ENCODE data around the gene ADGRL1. TPM values are rescaled to one million over a fixed set of nuclear protein-coding genes. Genes with fewer than 3 reads are reported as not detected.
"Not testable (repeated sequence)": the region's sequence is repeated elsewhere in the genome, so short reads cannot be mapped to it uniquely, and the experiment has no call there.

ADGRL1 gene
- polyA plus RNA-seq, 3 donors = 41.5 to 51.7 (median 45.3) TPM

DNA sequence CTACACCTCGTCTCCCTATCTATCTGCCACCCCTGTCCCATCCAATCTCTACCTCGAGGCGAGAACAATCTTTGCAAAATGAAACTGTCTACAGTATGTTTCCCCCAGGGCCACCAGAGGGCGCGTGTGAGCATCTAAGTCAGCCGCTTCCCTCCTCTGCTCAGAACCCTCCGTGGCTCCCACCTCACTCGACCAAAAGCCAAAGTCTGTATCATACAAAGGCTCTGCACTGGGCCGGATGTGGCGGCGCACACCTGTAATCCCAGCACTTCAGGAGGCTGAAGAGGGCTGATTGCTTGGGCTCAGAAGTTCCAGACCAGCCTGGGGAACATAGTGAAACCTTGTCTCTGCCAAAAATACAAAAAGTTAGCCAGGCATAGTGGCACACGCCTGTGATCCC lies 9.9 kb downstream of the ADGRL1 start:
- DNase-seq = not testable (repeated sequence)

DNA sequence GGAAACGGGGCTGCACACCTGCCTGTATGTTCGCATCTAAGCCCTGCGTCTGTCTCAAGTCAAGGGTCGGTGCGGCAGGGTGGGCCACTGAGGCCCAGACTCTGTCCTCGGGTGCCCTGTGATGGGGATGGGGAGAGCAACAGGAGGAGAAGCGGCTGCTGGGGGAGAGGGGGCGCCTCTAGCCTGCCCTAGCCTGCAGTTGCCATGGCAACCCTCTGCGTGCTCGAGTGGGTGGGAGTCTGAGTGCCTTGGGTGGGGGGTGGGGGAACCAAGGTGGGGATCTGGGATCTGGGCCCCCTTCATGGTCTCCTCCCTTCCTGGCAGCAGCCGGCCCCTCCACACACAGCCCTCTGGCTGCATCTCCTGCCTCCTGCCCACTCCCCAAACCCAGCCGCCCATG lies 10.8 kb downstream of the ADGRL1 start:
- not testable (repeated sequence) for DNase-seq

DNA sequence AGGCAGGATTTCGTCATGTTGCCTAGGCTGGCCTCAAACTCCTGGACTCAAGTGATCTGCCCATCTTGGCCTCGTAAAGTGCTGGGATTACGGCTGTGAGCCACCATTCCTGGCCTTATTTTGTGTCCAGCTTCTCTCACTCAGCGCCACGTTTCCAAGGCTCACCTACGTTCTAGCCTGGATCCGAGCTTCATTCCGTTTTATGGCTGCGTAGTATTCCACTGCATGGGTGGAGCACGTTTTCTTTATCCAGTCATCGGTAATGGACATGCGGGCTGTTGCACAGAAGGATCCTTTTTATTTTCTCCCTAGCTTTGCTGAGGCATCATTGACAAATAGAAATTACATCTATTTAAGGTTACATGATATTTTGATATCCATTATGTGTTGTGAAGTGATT lies 16.6 kb downstream of the ADGRL1 start:
- no peak for DNase-seq

DNA sequence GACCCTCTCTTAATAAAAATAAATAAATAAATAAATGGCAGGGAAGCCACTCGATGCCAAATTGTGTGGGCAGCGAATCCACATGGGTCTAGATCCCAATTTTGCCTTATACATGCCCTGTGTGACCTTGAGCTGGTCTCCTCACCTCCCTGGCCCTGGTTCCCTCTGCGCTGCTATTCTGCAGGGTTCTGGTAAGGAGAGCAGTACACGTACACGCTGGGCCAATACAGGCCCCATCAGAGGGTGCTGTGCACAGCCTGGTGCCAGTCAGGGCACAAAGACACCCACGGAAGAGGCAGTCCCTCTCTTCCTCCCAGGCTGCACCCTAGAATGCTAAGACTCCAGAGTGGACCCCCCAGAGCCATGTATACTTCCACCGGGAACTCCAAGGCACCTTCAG lies 17.9 kb downstream of the ADGRL1 start:
- DNase-seq = not testable (repeated sequence)

DNA sequence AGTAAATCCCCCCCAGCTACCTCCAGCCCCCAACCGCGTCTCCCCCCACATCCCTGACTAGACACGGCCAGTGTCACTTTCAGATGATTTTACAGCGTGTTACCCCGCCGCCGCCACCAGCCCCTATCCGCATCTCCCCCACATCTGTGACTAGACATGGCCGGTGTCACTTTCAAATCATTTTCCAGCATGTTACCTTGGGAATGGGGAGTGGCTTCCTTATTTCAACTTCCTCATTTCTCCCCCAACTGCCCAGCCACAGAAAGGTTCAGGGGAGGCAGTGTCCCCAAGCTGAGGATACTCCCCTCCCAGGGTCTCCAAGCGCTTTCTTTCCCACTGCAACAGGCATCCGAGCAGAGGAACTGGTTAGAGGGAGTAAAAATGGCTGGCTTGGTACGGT lies 18.4 kb downstream of the ADGRL1 start:
- DNase-seq = no peak

DNA sequence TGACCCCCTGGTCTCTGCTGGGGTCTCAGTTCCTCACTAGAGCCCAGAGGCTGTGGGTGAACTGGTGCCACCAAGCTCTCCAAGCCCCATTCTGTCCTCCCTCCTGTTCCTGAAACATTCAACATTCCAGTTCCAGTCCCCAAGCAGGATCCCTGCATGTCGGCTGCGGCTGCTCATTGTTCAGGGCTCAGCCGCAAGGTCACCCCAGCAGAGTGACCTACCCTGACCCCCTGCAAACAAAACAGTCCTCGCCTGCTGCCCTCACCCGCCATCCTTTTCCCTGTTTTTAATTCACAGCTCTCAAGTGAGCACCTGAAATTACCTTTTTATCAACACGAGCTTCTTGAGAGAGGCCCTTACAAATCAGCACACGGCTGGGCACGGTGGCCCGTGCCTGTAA lies 19.3 kb downstream of the ADGRL1 start:
- DNase-seq = not testable (repeated sequence)

DNA sequence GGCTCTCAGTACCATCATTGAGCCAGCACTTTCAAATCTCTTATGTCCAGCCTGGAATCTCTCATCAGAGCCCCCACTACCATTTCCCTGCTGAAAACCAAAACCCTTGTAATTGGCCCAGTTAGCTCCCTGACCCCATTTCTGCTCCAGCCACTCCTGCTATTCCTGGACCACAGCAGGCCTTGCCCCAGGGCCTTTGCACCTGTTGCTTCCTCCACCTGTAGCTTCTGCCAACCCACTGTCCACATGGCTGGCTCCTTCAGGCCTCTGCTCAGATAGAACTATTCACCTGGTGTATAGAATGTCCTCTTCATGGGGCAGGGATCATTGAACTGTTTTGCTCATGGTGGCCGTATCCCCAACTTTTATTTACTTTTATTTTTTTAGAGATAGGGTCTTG lies 20.3 kb downstream of the ADGRL1 start:
- DNase-seq = not testable (repeated sequence)

DNA sequence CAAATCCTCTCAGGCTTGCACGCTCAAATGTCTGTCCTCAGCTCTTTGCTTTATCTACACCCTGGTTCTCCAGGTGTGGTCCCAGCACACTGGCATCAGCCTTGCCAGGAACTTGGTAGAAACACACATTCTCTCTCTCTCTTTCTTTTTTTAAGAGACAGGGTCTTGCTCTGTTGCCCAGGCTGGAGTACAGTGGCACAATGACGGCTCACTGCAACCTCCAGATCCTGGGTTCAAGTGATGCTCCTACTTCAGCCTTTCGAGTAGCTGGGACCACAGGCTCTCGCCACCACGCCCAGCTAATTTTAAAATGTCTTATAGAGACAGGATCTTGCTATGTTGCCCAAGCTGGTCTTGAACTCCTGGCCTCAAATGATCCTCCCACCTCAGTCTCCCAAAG lies 20.8 kb downstream of the ADGRL1 start:
- no peak for DNase-seq

DNA sequence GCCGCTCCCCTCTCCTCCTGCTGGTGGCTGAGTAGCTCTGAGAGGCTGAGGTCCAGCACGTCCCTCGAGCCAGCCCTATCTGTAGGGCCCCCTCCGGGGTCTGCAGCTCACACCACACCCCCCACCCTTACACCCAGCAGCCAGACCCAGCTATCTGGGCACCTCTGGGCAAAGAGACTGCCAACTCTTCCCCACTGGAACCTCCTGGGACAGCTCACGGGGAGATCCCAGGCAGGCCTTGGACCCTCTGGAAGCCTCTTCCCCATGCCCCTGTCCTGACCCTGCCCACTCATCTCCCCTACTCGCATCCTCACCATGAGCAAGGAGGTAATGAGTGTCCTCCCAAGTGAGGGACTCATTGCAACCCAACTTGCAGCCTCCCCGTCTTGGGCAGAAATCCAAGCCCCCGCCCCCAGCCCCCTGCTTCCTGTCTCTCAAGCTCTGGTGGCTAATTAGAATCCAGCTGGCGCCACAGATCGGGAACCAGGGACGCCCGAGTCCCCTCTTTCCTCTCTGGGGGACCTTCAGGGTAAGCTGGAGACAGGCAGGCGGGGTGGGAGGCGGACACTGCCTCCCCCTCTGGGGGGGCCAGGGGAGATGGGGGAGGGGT lies 22.1 kb downstream of the ADGRL1 start:
- DNase-seq = no peak

DNA sequence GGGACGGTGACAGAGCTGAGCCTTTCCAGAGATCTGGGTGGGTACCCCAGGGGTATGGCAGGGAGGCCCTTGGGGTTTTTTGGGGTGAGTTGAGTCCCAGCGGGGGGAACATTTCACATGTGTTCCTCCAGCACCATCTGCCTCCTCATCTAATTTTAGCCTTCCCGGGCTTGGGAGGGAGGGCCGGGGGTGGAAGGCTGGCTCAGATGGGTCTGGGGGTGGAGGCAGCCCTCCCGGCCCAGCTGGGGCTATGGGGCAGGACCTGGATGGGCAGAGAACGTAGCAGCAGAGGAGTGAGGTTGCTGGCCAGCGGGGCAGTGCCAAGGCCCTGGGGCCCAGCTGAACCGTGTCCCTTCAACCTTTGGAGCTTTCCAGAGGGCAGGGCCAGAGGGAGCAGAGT lies 23.5 kb downstream of the ADGRL1 start:
- no peak for DNase-seq

DNA sequence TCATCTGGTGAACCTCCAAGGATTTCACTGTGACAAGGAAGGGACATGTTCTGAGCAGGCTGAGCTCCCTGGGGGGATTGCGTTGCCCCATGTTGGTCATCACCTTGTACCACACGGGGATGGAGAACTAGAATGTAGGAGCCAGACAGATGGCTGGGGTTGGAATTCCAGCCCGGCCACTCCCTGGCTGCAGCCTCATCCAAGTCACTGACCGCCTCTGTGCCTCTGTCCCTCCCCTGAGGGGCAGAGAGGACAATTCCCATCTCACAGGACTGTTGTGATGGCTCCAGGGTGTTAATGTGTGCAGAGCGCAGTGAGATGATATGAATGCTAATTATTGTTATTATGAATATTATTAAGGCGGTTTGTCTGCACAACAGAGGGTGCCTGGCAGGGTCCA lies 24.1 kb downstream of the ADGRL1 start:
- DNase-seq = no peak

DNA sequence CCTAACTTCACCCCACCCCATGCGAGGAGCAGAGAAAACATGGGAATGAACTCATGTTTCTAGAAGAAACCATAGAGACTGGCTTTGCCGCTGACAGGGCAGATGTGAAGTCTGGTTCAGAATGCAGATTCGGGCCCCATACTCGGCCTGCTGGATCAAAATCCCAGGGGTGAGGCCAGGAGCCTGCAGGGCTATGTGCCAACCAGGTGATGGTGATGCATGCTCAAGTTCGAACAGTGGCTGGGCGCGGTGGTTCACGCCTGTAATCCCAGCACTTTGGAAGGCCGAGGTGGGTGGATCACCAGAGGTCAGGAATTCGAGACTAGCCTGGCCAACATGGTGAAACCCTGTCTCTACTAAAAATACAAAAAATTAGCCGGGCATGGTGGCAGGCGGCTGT lies 24.8 kb downstream of the ADGRL1 start:
- not testable (repeated sequence) for DNase-seq

DNA sequence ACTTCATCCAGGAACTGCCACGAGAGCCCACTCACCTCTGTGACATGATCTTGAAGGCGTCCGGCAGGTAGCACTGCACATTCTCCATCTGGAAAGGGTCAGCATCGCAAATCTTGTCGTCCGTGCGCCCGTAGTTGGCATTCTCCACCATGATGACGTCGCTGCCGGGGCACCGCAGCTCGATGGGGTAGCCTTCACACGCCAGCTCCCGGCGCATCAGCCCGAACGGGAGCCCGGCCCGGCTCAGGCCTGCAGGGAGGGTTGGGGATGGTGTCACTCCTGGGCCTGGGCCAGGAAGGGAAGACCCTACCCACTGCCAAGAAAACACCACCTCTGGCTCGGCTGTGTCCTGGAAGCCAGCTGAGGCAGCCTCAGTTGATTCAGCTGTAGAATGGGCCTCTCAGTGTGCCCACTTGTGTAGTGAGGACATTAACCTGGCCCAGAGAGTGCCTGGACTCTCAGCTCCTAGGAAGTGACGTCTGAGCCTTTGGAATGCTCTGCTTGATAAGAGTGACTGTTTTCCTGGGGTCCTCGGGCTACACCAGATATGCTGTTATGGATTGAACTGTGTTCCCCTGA lies 28.4 kb downstream of the ADGRL1 start:
- DNase-seq = no peak

DNA sequence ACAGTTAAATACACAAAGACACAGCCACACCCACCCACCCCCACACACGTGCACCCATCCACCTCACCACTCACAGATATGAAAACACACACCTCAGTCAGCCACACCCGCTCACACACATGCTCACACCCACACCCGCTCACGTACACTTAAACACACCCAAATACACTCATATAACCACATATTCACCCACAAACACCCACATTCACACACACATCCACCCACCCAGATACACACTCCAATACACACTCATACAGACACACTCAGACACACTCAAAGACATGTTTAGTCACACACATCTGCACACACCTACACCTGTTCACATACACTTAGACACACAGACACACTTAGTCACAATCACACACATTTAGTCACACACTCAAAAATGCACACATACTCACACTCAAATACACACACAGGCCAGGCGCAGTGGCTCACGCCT lies 30.6 kb downstream of the ADGRL1 start:
- no peak for DNase-seq

DNA sequence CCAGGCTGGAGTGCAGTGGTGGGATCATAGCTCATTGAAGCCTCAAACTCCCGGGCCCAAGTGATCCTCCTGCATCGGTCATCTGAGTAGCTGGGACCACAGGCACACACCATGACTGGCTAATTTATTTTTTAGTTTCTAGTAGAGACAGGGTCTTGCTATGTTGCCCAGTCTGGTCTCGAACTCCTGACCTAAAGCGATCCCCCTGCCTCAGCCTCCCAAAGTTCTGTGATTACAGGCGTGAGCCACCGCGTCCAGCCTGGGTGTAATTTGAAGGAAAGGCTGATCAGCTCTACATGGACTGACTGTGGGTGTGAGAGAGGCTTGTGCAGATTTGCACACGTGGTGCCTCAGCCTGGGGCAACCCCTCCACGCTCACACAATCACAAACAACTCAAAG lies 31.1 kb downstream of the ADGRL1 start:
- DNase-seq = no peak

DNA sequence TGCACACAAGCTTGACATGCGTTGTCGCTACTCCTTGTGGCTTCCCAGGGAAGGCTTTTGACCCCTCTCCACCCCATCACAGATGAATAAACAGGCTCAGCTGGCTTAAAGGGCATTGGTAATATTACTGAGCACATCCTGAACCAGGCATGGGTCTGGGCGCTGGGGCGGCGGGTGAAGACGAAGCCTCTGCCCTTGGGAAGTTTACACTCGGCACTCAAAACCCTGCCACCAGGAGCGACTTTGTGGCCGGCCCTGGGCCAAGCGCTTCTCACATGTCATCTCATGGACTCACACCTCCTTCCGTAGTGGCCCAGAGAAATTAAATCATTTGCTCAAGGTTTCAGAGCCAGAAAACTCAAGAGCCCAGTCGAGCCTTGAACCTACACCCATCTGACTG lies 37.0 kb downstream of the ADGRL1 start:
- DNase-seq = no peak

DNA sequence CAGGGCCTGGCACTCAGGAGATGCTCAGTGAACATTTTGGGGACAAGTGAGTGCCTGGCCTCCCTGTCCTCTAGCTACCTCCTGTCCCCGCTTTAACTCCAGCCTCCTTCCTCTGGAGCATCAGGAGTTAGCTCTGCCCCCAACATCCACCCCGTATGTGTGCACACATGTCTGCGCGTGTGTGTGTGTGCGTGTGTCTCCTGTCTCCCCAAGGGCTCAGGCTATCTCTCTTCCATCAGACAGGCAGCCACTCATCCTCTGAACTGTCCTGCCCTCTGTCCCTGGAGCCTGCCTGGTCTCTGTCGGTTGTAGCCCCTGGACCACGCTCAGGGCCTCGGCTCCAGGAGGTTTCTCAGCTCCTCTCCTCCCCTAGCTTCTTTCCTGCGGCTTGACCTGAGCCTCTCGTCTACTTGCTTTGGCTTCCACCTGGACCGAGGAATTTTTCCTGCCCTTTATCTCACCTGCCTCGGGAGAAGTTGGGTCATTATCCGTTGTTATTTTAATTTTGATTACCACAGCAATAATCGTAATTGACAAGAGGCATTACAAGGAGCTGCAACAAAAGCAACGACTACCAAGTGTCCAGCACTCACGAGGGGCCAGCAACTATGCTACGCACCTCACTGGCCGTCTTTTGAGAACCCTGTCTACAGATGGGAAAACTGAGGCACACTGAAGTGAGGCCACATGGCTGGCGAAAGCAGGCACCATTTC lies 37.6 kb downstream of the ADGRL1 start:
- DNase-seq = no peak

DNA sequence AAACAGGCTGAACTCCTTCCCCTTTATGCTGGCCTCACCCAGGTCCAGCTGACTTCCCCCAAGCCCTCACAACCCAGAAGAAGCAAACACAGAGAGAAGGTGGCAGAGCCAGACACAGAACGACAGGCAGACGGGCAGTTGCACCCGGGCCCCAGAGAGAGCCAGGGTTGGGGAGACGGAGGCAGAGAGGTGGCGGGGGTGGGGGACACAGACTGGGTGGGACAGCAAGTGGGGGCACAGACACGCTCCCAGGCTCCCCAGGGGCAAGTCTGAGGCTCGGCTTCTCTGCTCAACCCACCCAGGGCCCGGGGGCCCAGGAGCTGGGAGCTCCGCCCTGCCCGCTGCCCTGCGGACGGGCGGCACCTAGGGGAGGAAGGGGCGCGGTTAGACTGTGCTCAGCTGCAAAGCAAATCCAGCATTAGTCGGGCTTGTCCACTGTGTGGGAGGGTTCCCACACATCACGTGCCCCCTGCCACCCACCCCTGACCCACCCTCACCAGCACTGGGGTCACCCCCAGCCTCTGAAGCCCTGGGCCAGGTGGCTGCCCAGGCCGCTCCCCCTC lies 38.3 kb downstream of the ADGRL1 start:
- no peak for DNase-seq

DNA sequence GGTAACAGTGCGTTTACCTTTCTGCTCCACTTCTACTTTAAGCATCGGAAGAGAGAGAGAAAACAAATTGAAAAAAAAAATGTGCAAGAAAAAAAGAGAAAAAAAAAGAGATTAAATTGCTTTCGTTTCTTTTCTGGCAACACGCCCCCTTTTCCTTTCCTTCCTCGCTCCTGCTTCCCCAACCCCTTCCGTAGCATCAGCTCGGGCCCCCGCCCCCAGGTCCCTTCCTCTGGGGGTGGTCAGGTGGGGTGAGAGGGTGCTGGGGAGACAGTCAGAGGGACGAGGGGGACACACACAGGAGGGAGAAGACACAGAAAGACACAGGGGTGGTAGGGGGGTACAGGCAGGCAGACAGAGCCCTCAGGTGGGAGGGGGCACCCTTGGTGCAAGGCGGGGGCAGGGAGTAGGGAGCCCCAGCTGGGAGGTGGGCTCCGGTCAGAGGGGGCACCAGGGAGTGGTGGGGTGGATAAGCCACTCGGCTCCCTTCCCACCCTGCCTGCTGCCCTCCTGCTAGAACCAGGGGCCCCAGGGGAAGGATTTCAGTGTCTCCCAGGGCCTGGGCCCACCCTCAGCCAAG lies 38.9 kb downstream of the ADGRL1 start:
- DNase-seq = no peak

DNA sequence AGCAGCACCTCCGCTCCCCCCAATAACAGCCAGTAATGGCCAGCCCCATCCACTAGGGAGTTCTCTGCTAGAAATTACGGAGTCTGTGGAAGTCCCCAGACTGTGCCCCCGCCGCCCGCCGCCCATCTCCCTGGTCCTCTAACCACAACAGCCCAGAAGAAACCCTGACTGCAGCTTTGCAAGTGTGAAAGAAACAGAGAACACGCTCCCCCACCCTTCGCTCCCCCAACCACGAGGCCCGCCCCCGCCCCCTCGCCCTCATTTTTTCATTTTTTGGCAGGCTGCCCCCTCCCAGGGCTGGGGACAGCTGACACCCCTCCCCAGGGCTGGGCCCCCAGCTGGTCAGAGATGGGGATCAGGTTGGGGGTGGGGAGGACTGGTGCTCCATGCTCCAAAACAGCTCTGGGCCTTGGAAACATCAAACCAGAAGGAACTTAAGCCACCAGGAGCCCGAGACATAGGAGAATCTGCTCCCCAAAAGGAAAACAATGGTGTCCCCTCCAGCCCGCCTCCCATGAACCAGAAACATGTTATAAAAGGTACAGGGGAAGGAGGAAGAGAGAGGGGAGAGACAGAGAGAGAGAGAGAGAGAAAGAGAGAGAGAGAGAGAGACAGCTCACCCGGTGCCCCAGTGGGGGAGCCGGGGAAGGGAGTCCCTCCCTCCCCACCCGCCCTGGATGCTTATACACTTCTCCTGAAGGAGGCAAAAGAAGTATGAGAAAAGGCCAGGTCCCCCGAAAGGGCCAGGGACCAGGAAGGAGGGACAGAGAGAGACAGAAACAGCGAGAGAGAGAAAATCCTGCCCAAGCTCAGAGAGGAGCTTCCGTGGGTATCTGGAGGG lies 39.8 kb downstream of the ADGRL1 start:
- no peak for DNase-seq

DNA sequence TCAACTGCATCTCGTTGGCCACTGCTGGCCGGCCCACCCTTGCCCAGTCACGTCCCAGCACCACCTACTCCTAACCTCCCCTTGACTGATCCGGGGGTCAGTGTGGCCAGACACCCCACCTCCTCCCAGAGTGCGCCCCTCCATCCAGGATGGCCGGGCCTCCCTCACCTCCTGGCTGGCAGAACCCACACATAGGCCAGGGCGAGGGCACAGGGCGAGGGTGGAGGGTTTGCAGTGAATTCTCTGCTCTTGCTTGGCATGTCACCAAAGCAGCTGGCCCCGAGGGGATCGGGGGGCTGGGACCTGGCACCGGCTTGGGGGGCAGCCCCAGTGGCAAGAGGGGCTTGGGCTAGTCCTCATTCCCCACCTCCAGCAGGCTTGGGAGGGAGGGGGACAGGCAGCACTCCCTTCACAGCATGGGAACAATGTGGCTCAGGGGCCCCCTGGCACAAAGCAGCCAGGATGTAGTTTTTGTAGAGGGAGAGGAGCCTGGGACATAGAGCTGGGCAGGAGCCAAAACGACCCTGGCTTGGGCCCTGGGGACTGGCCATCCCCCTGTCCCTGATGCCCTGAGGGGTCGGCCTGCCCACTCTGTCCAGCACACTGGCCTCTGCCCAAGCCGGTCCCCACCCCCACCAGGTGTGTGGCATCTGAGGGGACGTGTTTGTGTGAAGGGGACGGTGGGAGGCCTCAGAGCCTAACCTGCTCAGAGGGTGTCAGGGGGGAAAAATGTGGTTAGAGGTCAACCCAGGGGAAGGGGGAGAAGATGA lies 41.1 kb downstream of the ADGRL1 start:
- no peak for DNase-seq

Measured in renal pelvis (tissue), 4 donors.